OCI-LY3 (cell line): Measurements from ENCODE around the gene SRGAP1.

Experiments
- H2AFZ ChIP-seq: fragments of 200-600, 300-600 bp; shearing (Covaris generic); 2 replicates; pipeline ENCODE4 v1.6.0; 2014; ENCODE audit warnings: antibody characterized with exemption, low read depth, low read length
- H3K27ac ChIP-seq: fragments of 200-600, 300-600 bp; sonication (generic); 2 replicates; pipeline ENCODE4 v1.5.1; 2014; ENCODE audit warnings: mild to moderate bottlenecking, low read length, moderate library complexity, mixed read lengths
- H3K27me3 ChIP-seq: fragments of 200-600, 300-600 bp; sonication (generic); 2 replicates; pipeline ENCODE4 v1.6.1; 2014; ENCODE audit warnings: low read depth, low read length, mixed read lengths
- H3K36me3 ChIP-seq: fragments of 200-600, 300-600 bp; sonication (generic); replicated peaks from 2 replicates; pipeline ENCODE3; 2014; ENCODE audit warnings: low read depth, low read length, mixed read lengths
- H3K4me1 ChIP-seq: fragments of 300-600, 200-600 bp; sonication (generic); 2 replicates; pipeline ENCODE4 v1.6.1; 2014; ENCODE audit warnings: low read length, mixed read lengths
- H3K4me2 ChIP-seq: fragments of 200-600, 300-600 bp; sonication (generic); 2 replicates; pipeline ENCODE4 v1.6.1; 2014; ENCODE audit warnings: low read length, mixed read lengths
- H3K4me3 ChIP-seq: fragments of 300-600, 200-600 bp; sonication (generic); 2 replicates; pipeline ENCODE4 v1.5.1; 2014; ENCODE audit warnings: antibody characterized with exemption, mild to moderate bottlenecking, low read length, moderate library complexity
- H3K79me2 ChIP-seq: fragments of 300-600, 200-600 bp; shearing (Covaris generic); 2 replicates; pipeline ENCODE4 v1.6.1; 2014; ENCODE audit warnings: mild to moderate bottlenecking, low read length, mixed read lengths
- H3K9ac ChIP-seq: fragments of 300-600, 200-600 bp; shearing (Covaris generic); 2 replicates; pipeline ENCODE4 v1.6.0; 2014; ENCODE audit warnings: mild to moderate bottlenecking, low read length, moderate library complexity
- H3K9me3 ChIP-seq: fragments of 200-600, 300-600 bp; shearing (Covaris generic); 2 replicates; pipeline ENCODE4 v1.6.1; 2014; ENCODE audit warnings: low read length, mixed read lengths; ENCODE audit not compliant: insufficient read depth
- H4K20me1 ChIP-seq: fragments of 200-600, 300-600 bp; sonication (generic); 2 replicates; pipeline ENCODE4 v1.6.1; 2016; ENCODE audit warnings: low read length, mixed read lengths; ENCODE audit not compliant: insufficient read depth
- EZH2phosphoT487 ChIP-seq: fragments of 200-600 bp; shearing (Covaris generic); IDR thresholded peaks from 2 replicates; pipeline ENCODE4 v1.6.1; 2018; ENCODE audit warnings: antibody characterized with exemption, mixed run types, low read depth
- TF ChIP-seq, protein P1 (sequence below): fragments of 200-600, 300-600 bp; sonication (generic); IDR thresholded peaks from 2 replicates; pipeline ENCODE4 v1.5.1; 2014; ENCODE audit warnings: antibody characterized with exemption, low read length, low read depth

SRGAP1 gene

DNA sequence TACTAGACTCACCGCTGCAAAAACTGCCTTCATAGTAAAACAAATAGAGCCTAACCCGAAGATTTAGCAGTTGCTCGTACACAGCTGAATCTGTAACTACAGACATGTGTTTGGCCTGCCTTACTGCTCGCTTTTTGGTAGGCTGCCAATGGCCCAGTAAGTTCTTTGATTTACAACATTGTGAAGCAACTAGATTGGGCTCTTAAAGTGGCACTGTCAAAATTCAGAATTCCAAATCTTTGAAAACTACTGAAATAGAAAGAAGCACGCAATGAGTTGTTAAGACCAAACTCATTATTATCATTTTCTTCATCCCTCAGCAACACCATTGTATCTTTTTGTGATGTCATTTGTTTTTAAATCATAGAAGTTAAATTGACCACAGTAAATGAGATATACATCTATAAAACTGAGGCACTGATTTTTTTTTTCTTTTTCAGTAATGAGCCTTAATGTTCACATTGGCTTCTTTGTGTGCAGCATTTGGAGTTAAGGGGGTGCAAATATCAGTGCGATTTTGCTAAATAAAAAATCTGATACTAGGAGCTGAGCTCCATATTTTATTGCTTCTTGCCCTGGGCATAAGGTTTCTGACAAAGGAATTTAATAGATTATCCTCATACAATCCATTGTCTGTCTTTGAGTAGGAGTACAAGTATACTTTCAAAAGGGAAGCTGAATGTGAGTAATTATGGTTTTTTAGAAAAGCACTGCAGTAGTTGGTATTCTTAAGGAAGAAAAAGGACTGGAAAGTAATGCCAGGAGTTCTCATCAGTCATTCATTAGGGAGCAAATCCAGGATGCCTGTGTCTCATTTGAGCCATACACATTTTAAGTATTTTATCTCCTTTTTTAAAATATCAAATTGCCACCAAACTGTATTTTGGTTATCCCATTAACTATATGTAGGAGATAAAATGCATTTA, 239.0 kb downstream of the SRGAP1 start:
- Histone ChIP-seq H3K4me1 (peaks cover 6% of the 10 kb centered on the region; the same call in 1 of the 2 replicates), H3K27ac (no peak overlapping the region), H3K4me3 (no peak overlapping the region), H3K79me2 (no peaks in the 10 kb centered on the region), H3K27me3 (no peaks in the 10 kb centered on the region), H3K36me3 (no peaks in the 10 kb centered on the region), H3K9ac (no peak overlapping the region), H3K9me3 (no peaks in the 10 kb centered on the region), H3K4me2 (no peak overlapping the region), H2AFZ (no peak overlapping the region), H4K20me1 (no peaks in the 10 kb centered on the region)
- no peak for TF ChIP-seq EZH2phosphoT487
- TF ChIP-seq, protein P1, sequence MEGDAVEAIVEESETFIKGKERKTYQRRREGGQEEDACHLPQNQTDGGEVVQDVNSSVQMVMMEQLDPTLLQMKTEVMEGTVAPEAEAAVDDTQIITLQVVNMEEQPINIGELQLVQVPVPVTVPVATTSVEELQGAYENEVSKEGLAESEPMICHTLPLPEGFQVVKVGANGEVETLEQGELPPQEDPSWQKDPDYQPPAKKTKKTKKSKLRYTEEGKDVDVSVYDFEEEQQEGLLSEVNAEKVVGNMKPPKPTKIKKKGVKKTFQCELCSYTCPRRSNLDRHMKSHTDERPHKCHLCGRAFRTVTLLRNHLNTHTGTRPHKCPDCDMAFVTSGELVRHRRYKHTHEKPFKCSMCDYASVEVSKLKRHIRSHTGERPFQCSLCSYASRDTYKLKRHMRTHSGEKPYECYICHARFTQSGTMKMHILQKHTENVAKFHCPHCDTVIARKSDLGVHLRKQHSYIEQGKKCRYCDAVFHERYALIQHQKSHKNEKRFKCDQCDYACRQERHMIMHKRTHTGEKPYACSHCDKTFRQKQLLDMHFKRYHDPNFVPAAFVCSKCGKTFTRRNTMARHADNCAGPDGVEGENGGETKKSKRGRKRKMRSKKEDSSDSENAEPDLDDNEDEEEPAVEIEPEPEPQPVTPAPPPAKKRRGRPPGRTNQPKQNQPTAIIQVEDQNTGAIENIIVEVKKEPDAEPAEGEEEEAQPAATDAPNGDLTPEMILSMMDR, result no peak

DNA sequence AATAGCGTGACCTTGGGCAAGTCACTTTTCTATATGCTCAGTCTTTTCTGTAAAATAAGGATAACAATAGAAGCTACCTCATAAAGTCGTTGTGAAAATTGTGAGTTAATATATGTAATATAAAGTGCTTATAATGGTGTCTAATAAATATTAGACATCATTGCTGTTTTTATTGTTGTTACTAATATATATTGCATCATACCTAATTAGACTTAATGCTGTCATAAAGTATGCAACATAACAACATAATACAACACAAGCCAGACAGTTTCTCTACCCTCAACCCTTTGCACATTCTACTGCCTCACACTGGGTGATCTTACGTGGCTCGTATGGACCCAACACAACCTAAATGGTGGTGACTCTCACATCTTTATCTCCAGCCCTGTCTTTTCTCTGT, 240.7 kb downstream of the SRGAP1 start:
- TF ChIP-seq EZH2phosphoT487, result no peak
- TF ChIP-seq, protein P1, result no peak
- H4K20me1 ChIP-seq, result no peaks in the 10 kb centered on the region
- no peaks in the 10 kb centered on the region for H3K27me3 ChIP-seq
- no peak overlapping the region for H3K4me3 ChIP-seq
- peaks cover 6% of the 10 kb centered on the region; the same call in 1 of the 2 replicates for H3K4me1 ChIP-seq
- no peaks in the 10 kb centered on the region for H3K9me3 ChIP-seq
- H3K36me3 ChIP-seq, result no peaks in the 10 kb centered on the region
- H3K9ac ChIP-seq, result no peak overlapping the region
- H3K79me2 ChIP-seq, result no peaks in the 10 kb centered on the region
- H3K4me2 ChIP-seq, result no peak overlapping the region
- H2AFZ ChIP-seq, result no peak overlapping the region
- no peak overlapping the region for H3K27ac ChIP-seq

DNA sequence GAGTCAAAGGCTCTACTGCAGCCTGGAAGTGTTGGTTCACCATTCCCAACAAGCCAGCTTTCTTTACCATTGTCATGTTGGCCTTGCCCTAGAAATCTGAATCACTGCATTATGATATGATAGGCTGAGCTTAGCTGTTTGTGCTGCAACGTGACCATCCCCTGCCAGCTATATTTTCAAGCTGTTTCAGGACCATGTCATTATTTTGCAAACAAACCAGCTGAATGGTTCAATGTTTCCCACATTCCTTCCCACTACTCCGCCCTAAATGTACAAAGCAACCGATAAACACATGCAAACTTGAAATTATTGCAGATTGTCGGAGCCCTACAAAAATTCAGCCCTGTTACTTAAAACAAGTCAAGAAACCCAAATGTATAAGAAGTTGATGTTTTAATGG, 241.5 kb downstream of the SRGAP1 start:
- peaks cover 6% of the 10 kb centered on the region; the same call in 1 of the 2 replicates for H3K4me1 ChIP-seq

DNA sequence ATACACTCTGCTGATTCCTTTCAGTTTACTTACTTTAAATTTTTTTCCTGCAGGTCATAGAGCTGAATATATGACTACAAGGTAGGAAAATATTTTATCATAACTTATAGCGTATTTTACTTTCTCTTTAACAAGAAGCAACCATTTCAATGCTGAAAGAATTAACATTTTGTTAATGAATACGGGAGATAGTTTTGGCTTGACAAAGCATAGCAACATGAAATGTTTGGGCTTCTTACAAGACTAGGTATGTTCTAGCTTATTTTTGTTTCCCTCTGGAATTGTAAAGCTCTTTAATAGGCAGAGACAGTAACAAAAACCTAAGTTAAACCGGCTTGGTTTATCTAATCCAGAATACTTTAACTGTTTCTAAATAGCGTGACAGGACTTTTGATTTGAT, 242.4 kb downstream of the SRGAP1 start:
- Histone ChIP-seq H4K20me1 (no peaks in the 10 kb centered on the region), H2AFZ (no peak overlapping the region), H3K4me1 (peaks cover 6% of the 10 kb centered on the region; the same call in 1 of the 2 replicates)

More for the DNA sequence above, 241.5 kb downstream of the SRGAP1 start:
- H3K4me3 ChIP-seq, result no peak overlapping the region
- no peaks in the 10 kb centered on the region for H3K79me2 ChIP-seq
- H4K20me1 ChIP-seq, result no peaks in the 10 kb centered on the region
- no peaks in the 10 kb centered on the region for H3K36me3 ChIP-seq
- no peak for TF ChIP-seq EZH2phosphoT487
- TF ChIP-seq, protein P1, result no peak
- no peak overlapping the region for H3K4me2 ChIP-seq
- no peaks in the 10 kb centered on the region for H3K9me3 ChIP-seq
- H3K27me3 ChIP-seq, result no peaks in the 10 kb centered on the region
- H3K27ac ChIP-seq, result no peak overlapping the region
- H3K9ac ChIP-seq, result no peak overlapping the region
- no peak overlapping the region for H2AFZ ChIP-seq

More for the DNA sequence above, 242.4 kb downstream of the SRGAP1 start:
- Histone ChIP-seq H3K4me3 (no peak overlapping the region), H3K79me2 (no peaks in the 10 kb centered on the region), H3K9ac (no peak overlapping the region), H3K36me3 (no peaks in the 10 kb centered on the region), H3K4me2 (no peak overlapping the region), H3K9me3 (no peaks in the 10 kb centered on the region), H3K27ac (no peak overlapping the region), H3K27me3 (no peaks in the 10 kb centered on the region)
- TF ChIP-seq, protein P1, result no peak
- TF ChIP-seq EZH2phosphoT487, result no peak
